GM19463 (cell line): Measurements from ENCODE around the gene GYG2.
A peak's percentile ranks its signal among the peaks of the same experiment; 100 is the strongest.

Source experiments
- ATAC-seq: cut with Tn5 transposase; IDR thresholded peaks from one replicate; pipeline ENCODE4 v1.9.1; 2021; ENCODE audit warnings: mild to moderate bottlenecking, moderate library complexity; ENCODE audit not compliant: unreplicated experiment

Gene GYG2

GRCh38 chrX:2812161-2812907 is 16.4 kb upstream of the GYG2 start:
- peak; percentile 84 for ATAC-seq

- ATAC-seq = no peak
Observed at GRCh38 chrX:2817036-2817435, 11.7 kb upstream of the GYG2 start.

GRCh38 chrX:2819345-2820135 is 9.2 kb upstream of the GYG2 start:
- no peak for ATAC-seq

GRCh38 chrX:2820136-2820771 is 8.5 kb upstream of the GYG2 start:
- no peak for ATAC-seq

GRCh38 chrX:2823795-2824386 is 4.8 kb upstream of the GYG2 start:
- no peak for ATAC-seq

- ATAC-seq = no peak
Observed at GRCh38 chrX:2824886-2825285, 3.8 kb upstream of the GYG2 start.

GRCh38 chrX:2828959-2829411 is 255 bp downstream of the GYG2 start:
- no peak for ATAC-seq

GRCh38 chrX:2829469-2830246 is 928 bp downstream of the GYG2 start:
- ATAC-seq = no peak

- no peak for ATAC-seq
Observed at GRCh38 chrX:2831471-2832228, 2.9 kb downstream of the GYG2 start.

- no peak for ATAC-seq
Observed at GRCh38 chrX:2837961-2838360, 9.2 kb downstream of the GYG2 start.

- no peak for ATAC-seq
Observed at GRCh38 chrX:2840961-2841360, 12.2 kb downstream of the GYG2 start.

- ATAC-seq = no peak
Observed at GRCh38 chrX:2841537-2841936, 12.8 kb downstream of the GYG2 start.

GRCh38 chrX:2846992-2847391 is 18.3 kb downstream of the GYG2 start:
- no peak for ATAC-seq

- no peak for ATAC-seq
Observed at GRCh38 chrX:2848871-2849301, 20.2 kb downstream of the GYG2 start.

- ATAC-seq = no peak
Observed at GRCh38 chrX:2854918-2855317, 26.2 kb downstream of the GYG2 start.

GRCh38 chrX:2855761-2856160 is 27.0 kb downstream of the GYG2 start:
- no peak for ATAC-seq

GRCh38 chrX:2857566-2857965 is 28.8 kb downstream of the GYG2 start:
- ATAC-seq = no peak

- no peak for ATAC-seq
Observed at GRCh38 chrX:2859197-2859797, 30.6 kb downstream of the GYG2 start.

- no peak for ATAC-seq
Observed at GRCh38 chrX:2862404-2862803, 33.7 kb downstream of the GYG2 start.
